NB4 (cell line): ENCODE results near the gene RGSL1.

Experiments
- DNase-seq: peaks from one replicate; pipeline ENCODE4 v3.0.0; 2010; ENCODE audit warnings: low read depth
- H3K4me3 ChIP-seq: one replicate; pipeline ENCODE4 v1.5.1; 2011; ENCODE audit warnings: mild to moderate bottlenecking, low read depth, low read length, moderate library complexity
- CTCF ChIP-seq: IDR thresholded peaks from one replicate; pipeline ENCODE4 v1.5.1; 2012; ENCODE audit warnings: low read depth, low read length
- MAX ChIP-seq: IDR thresholded peaks from 2 replicates; pipeline ENCODE4 v1.6.1; 2011; ENCODE audit warnings: low read depth, low read length
- MYC ChIP-seq: IDR thresholded peaks from 2 replicates; pipeline ENCODE4 v1.6.1; 2011; ENCODE audit warnings: low read depth, low read length
- POLR2A ChIP-seq: IDR thresholded peaks from 2 replicates; pipeline ENCODE4 v1.6.1; 2011; ENCODE audit warnings: mild to moderate bottlenecking; ENCODE audit not compliant: insufficient read length; ENCODE audit errors: extremely low read depth

Gene RGSL1

GRCh38 chr1:182586380-182586779 is 136.4 kb downstream of the RGSL1 start:
- DNase-seq = no peak
- TF ChIP-seq POLR2A (no peak), MYC (no peak), MAX (no peak), CTCF (no peak)
- no peak overlapping the region for H3K4me3 ChIP-seq

- no peak for DNase-seq
- TF ChIP-seq POLR2A (no peak), CTCF (no peak), MYC (no peak), MAX (no peak)
These were observed 137.1 kb downstream of the RGSL1 start for GRCh38 chr1:182587093-182587492.

GRCh38 chr1:182587666-182588499 is 137.9 kb downstream of the RGSL1 start:
- H3K4me3 ChIP-seq = peak overlapping the region; percentile 90
- TF ChIP-seq CTCF = no peak
- no peak for TF ChIP-seq MYC
- TF ChIP-seq POLR2A = no peak
- no peak for TF ChIP-seq MAX

More at GRCh38 chr1:182587093-182587492, 137.1 kb downstream of the RGSL1 start:
- H3K4me3 ChIP-seq = no peak overlapping the region

GRCh38 chr1:182588500-182589396 is 138.8 kb downstream of the RGSL1 start, which contains the start of gene RNASEL:
Gene RNASEL (minus strand): TSS chr1:182589256. CDS start chr1:182586806, 2,450 bp downstream.
- peak within 1 kb of the TSS; percentile 90 for H3K4me3 ChIP-seq
- peak; percentile 70 for DNase-seq
- TF ChIP-seq MYC (no peak), POLR2A (peak; percentile 44)

More at GRCh38 chr1:182587666-182588499, 137.9 kb downstream of the RGSL1 start:
- DNase-seq = no peak

- peak overlapping the region; percentile 90 for H3K4me3 ChIP-seq
- no peak for TF ChIP-seq POLR2A
- no peak for TF ChIP-seq MAX
- no peak for DNase-seq
These were observed 139.6 kb downstream of the RGSL1 start for GRCh38 chr1:182589520-182589919.

GRCh38 chr1:182589931-182590330 is 140.0 kb downstream of the RGSL1 start:
- no peak for DNase-seq
- TF ChIP-seq POLR2A (no peak), CTCF (no peak), MAX (no peak), MYC (no peak)
- H3K4me3 ChIP-seq = no peak overlapping the region
